GM19239 (cell line): ENCODE results near the gene PAN3.
A peak's percentile ranks its signal among the peaks of the same experiment; 100 is the strongest.
"Not testable (repeated sequence)": the region's sequence is repeated elsewhere in the genome, so short reads cannot be mapped to it uniquely, and the experiment has no call there.

ENCODE experiments used
- DNase-seq: peaks from one replicate; pipeline ENCODE4 v3.0.0; 2011; ENCODE audit warnings: low spot score; ENCODE audit not compliant: insufficient read length
- FAIRE-seq: peaks from 2 replicates; lab custom pipeline; 2011; peaks lifted over from hg19 to GRCh38; lab: Jason Lieb, UNC

Gene PAN3, protein sequence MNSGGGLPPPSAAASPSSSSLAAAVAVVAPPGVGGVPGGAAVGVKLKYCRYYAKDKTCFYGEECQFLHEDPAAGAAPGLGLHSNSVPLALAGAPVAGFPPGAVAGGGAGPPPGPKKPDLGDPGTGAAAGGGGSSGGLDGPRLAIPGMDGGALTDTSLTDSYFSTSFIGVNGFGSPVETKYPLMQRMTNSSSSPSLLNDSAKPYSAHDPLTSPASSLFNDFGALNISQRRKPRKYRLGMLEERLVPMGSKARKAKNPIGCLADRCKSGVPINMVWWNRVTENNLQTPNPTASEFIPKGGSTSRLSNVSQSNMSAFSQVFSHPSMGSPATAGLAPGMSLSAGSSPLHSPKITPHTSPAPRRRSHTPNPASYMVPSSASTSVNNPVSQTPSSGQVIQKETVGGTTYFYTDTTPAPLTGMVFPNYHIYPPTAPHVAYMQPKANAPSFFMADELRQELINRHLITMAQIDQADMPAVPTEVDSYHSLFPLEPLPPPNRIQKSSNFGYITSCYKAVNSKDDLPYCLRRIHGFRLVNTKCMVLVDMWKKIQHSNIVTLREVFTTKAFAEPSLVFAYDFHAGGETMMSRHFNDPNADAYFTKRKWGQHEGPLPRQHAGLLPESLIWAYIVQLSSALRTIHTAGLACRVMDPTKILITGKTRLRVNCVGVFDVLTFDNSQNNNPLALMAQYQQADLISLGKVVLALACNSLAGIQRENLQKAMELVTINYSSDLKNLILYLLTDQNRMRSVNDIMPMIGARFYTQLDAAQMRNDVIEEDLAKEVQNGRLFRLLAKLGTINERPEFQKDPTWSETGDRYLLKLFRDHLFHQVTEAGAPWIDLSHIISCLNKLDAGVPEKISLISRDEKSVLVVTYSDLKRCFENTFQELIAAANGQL

DNA sequence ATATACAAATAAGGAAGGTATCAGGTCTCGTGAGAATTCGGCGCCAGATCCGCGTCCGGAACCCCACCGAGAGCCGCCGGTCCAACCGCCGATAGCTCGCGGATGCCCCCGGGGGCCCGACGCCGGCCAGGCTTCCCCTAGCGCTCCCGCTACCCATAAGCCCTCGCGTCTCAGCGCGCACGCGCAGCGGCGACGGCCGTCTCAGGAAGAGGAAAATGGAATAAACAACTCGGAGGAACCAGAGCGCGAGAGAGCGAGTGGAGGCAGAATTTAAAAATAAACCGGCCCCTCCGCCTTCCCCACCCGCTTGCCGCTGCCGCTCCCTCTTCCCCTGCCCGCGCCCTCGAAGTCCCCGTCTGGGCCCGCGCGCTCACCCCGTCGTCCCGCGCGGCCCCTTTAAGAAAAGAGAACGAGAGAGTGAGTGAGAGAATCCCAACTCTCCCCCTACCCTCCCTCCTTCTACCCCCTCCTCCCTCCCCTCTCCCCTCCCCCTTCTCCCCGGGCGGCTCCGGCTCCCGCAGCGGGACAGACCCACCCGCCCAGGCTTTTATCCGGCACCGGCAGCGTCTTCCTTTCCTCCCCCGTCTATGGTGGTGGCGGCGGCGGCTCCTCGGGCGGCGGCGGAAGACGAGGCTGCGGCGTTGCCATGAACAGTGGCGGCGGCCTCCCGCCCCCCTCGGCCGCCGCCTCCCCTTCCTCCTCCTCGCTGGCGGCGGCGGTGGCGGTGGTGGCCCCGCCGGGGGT, at the start of gene PAN3:
Gene PAN3 (plus strand): TSS at position 534 of the 744 bp plus-strand sequence. CDS start 113 bp downstream, at position 647.
- FAIRE-seq (peak; percentile 90), DNase-seq (peak; percentile 62)

DNA sequence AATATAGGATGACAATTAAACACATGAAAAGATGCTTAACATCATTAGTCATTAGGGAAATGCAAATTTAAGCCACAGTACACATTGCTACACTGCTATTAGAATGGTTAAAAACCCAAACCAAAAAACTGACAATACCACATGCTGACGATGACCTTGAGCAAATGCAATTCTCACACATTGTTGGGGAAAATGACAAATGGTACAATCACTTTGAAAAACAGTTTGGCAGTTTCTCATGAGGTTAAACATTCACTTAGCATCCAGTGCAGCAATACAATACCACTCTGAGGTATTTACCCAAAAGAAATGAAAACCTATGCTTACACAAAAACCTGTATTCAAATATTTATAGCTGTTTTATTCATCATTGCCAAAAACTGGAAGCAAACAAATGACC, 49.3 kb upstream of the PAN3 start:
- DNase-seq: no peak
- FAIRE-seq: no peak

DNA sequence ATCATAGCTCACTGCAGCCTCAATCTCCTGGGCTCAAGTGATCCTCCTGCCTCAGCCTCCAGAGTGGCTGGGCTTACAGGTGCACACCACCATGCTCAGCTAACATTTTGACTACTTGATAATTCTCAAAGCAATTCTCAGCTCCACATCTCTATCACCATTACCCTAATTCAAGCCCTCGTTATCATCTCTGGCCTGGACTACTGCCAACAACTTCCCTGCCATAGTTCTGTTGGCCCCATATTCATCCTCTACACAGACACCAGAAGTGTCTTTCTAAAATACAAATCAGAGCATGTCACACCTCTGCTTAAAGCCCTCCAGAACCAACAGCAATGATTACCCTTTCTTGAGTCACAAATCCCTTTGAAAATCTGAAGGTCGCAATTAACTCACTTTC, 45.9 kb upstream of the PAN3 start:
- DNase-seq (no peak), FAIRE-seq (no peak)

DNA sequence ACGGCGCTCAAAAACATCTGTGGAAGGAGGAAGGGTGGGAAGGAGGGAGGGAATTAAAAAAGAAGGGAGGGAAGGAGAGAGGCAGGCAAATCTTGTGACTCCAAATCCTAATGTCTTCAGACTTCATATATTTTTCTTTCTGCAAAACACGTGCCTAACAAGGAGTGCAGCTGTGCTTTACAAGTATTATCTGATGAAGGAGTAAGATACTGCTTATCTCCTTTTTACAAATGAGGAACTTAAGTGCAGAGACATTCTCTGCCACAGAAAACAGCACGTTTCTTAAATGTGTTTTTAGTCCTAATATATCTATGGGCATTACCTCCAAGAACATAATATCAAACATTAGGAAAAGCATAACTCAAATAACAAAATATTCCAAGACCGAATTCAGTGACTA, 44.5 kb upstream of the PAN3 start:
- DNase-seq: no peak
- no peak for FAIRE-seq

DNA sequence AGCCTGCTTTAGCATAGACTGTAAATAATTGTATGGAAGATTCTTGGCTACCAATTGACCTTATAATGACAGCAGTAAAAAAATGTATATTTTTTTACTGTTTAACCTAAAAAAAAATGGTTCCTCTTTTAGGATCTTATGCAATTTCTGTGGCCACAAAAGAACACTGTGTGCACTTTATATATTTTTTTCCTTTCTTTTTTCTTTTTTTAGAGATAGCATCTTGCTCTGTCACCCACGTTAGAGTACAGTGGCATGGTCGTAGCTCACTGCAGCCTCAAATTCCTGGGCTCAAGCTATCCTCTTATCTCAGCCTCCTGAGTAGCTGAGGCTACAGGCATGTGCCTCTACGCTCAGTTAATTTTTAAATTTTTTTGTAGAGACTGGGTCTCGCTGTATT, 44.0 kb upstream of the PAN3 start:
- no peak for DNase-seq
- no peak for FAIRE-seq

DNA sequence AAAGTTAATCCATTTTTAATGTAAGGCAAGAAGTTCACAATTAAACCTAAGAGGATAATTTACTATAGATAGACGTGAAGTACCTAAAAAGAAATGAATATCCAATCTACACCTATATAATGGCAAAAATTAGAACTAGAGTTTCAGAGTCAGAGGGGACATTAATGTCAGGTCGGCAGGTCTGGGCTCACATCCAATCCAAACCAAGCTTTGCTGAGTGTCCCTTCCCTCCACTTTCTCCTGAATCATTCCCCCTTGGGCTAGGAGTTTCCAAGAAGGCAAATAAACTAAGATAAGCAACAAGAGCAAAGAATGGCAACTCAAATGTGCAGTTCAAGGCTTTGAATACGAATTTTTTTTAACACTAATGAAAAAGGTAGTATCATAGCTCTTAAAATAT, 40.8 kb upstream of the PAN3 start:
- FAIRE-seq: no peak
- no peak for DNase-seq

DNA sequence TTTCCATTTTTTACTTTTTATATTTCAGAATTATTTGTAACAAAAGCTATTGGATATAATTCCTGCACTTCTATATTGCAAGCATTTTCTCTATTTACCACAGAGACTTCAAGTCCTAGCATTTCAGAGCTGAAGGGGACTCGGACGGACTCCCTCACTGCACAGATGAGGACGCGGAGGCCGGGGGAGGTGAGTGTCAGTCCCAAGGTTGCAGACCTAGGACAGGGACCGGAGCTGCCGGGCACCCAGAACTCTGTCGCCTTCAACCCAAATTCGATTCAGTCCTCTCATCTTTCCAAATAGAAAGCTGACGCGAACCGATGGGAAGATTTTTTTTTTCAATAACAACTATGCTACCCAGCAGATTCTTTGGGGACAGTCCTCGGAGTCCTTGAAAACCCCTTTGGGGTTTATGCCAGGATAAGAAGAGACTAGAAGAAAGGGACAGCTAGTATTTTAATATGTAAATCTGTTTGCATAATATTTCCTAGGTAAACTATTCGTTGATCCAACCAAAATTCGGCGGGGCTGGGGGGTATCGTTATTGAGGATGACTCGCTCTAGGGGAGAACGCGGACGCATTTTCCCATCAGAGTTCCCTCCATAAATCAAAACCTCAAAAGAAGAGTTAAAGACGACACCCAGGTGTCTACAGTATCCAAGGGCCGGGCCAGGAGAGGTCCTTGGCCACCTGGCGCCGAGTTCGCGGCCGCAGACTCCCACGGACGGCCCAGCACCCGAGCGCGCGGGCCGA, 38.8 kb upstream of the PAN3 start:
- DNase-seq (no peak), FAIRE-seq (peak; percentile 8)

DNA sequence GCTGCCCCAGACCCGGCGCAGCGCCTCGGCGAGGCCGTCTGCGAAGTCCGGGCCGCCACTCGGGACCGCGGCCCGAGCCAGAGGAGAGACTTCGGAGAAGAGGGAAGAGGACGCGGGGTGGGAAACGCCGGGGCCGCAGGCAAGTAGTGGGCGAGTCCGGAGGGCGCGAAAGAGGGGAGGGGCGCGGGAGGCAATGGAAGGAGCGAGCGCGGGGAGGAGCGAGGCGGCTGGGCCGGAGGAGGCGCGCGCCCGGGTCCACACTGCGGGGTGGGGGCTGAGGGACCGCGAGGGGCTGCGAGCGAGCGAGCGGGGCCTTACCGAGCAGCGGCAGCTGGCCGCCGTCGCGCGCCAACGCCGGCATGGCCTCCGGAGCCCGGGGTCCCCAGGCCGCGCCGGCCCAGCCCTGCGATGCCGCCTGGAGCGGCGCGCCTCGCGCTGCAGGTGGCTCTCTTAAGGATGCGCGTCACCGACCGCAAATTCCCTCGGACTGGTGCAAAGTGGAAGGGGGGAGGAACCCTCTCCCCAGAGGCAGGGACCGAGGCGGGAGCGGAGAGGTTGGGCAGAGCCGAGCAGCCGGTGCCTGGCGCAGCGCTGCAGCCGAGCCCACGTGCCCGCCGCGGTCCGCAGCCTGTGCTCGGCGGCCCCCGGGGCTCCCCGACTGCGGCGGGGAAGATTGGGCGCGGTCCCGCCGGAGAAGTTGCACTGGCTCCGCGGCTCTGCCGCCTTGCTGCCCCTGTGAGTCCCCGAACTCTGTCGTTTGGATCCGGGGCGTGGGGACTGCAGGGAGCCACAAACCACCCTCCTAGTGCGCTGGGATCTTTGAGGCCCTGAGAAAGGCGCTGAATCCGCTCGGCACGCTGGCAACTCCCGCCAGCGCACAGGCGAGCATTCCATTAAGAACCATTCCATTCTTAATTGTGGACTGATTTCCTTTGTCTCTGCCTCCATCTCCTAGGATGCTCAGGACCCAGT, 37.9 kb upstream of the PAN3 start, which contains the start of gene FLT3:
Gene FLT3 (minus strand): TSS at position 427 of the 972 bp plus-strand sequence. CDS start 66 bp downstream, at position 361.
- peak; percentile 56 for DNase-seq
- FAIRE-seq: peak; percentile 48

DNA sequence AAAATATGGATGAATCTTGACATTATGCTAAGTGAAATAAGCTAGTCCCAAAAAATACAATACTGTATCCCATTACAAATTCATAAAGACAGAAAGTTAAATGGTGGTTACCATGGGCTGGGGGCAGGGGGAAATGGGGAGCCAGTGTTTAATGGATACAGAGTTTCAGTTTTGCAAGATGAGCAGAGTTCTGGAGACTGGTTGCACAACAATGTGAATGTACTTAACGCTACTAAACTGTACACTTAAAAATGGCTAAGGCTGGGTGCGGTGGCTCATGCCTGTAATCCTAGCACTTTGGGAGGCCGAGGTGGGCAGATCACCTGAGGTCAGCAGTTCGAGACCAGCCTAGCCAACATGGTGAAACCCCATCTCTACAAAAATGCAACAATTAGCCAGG, 36.5 kb upstream of the PAN3 start:
- DNase-seq, FAIRE-seq: not testable (repeated sequence)

DNA sequence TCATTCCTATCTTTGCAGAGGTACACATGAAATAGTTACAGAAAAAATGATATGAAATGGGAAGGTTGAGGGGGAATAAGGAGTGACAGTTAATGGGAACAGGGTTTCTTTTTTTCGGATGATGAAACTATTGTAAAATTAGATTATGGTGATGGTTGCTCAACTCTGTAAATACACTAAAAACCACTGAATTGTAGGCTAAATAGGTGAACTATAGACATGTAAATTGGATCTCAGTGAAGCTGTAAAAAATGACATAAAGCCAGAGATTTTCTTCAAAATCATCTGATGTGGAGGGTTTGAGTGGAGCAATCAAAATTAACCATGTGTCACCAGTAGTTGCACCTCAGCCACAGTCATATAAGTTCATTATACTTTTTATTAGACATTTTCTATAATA, 31.4 kb upstream of the PAN3 start:
- DNase-seq (no peak), FAIRE-seq (no peak)

DNA sequence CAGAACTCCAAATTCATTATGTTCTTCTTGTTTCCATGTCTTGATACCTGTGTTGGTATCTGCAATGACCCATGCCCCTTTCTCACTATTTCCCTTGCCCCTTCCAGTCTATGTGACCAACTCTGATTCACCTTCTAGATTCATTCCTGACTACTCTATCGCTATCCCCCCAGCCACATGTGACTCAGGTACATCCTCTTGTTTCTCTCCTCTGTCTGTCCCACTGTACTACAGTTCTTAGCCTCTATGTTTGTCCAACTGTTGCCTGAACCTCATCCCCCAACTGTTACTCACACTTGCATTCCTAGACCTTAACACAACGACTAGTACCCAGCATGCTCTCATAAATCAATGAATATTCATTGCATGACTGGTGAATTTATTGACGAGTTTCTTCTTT, 27.9 kb upstream of the PAN3 start:
- FAIRE-seq (no peak), DNase-seq (no peak)

DNA sequence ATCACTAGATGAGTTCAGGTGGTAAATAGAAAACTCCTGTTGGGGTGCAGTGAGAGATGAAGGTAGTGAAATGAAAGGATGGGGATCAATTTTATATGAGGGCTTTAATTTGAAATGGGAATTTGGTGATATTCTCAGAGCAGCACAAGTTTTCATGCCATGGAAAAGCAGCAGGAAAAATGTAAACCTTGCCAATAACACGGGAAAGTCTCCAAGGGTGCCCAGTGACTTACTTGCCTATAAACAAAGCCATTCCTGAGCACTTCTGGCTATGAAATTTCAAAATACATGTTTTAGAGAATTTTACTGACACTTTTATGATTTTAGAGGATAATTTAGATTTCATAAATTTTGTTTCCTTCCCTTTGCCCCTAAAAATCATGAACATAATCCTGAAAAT, 21.6 kb upstream of the PAN3 start:
- no peak for DNase-seq
- FAIRE-seq: no peak

DNA sequence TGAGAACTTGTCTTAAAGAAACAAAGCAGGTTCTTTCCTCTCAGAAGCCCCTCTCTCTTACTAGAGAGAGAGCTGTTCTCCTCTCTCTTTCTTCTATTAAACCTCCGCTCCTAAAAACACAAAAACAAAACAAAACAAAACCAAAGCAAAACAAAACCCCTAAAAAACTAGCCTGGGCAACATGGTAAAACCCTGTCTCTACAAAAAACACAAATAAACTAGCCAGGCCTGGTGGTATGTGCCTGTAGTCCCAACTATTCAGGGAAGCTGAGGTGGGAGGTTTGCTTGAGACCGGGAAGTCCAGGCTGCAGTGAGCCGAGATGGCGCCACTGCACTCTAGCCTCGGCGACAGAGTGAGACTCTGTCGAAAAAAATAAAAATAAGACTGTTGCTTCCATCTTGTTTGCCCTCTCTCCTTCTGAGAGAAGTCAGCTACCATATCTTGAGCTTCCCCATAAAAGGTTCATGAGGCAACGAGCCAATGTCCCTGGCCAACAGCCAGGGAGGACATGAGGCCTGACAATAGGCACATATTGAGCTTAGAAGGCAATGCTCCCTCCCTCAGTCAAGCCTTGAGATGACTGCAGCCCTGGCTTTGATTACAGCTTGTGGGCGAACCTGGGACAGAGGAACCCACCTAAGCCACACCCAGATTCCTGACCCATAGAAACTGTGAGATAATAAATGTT, 20.5 kb upstream of the PAN3 start:
- DNase-seq: no peak
- no peak for FAIRE-seq

DNA sequence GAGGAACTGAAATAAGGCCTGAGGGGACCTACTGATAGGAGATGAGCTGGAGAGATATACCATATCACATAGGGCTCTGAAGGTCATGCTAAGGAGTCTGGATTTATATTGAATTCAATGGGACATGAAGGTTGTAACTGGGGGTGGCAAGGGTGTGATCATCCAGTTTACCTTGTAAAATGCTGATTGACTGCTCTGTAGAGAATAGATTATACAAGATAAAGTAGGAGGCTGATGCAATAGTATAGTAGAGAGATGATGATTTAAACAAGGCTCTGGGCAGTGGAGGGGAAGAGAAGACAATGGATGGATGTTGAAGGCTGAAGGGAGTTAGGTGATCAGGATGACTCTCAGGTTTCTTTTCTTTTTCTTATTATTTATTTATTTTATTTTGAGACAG, 18.0 kb upstream of the PAN3 start:
- DNase-seq: no peak
- FAIRE-seq: no peak

DNA sequence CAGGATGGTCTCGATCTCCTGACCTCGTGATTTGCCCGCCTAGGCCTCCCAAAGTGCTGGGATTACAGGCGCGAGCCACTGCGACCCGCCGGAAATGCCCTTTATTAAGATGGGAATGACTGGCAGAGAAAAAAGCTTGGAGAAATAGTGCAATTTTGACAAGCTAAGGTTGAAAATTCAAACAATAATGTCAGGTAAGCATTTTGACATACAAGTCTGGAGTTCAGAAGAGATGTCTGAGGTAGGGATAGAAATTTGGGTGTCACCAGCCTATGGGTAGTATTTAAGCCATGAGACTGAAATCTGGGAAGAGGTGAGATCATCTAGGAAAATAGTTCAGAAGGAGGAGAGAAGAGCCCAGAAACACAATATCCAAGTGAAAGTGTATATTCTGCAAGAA, 17.1 kb upstream of the PAN3 start:
- FAIRE-seq (no peak), DNase-seq (no peak)

DNA sequence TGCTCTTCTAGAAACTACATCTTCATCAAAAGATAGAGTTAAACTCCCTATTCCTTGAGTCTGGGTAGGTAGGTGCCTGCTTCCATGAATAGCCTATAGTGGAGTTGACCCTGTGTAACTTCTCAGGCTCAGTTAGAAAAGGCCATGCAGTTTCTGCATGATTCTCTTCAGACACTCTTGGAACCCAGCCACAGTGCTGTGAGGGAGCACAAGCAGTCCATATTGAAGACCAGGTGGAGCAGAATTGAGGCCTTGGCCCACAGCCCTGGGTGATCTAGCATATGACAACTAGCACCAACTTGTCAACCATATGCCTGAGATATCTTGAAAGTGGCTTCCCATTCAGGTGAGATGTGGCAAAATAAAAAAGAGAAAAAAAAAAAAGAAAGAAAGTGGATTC, 10.3 kb upstream of the PAN3 start:
- DNase-seq (no peak), FAIRE-seq (no peak)

DNA sequence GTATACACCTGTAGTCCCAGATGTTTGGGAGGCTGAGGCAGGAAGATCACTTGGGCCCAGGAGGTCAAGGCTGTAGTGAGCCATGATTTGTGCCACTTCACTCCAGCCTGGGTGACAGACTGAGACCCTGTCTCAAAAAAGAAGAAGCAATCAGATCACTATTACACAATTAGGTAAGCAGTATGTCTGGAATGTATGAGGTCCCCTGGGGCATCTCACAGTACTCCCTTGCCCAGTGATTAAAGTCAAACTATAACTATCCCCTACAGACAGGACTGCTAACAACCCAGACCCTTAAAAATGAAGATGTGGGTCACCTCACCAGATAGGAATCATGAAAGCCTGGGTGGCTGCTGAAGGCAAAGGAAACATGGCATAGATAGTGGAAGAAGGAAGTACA, 9.4 kb upstream of the PAN3 start:
- FAIRE-seq: no peak

More for the DNA sequence above, 9.4 kb upstream of the PAN3 start:
- DNase-seq: no peak
